MM.1S (cell line): ENCODE data around the gene OTOP2.

Experiments
- CTCF ChIP-seq: fragments of 300-600 bp; sonication (generic); IDR thresholded peaks from 2 replicates; pipeline ENCODE4 v1.5.1; 2016; ENCODE audit warnings: antibody characterized with exemption, low read length, mixed read lengths
- EZH2phosphoT487 ChIP-seq: fragments of 300-600 bp; sonication (generic); IDR thresholded peaks from 2 replicates; pipeline ENCODE4 v1.6.1; 2018; ENCODE audit warnings: antibody characterized with exemption, low read length

- TF ChIP-seq CTCF: no peak
- TF ChIP-seq EZH2phosphoT487: no peak
These were observed 44.3 kb downstream of the OTOP2 start for GRCh38 chr17:74968361-74968780.
